ENCODE results near the gene CARMIL1. TPM values are rescaled to one million over a fixed set of nuclear protein-coding genes. Genes with fewer than 3 reads are reported as not detected.

The CARMIL1 gene
- total RNA-seq, 2 experiments from 2014 or later = 3.6 to 4.1 TPM

DNA sequence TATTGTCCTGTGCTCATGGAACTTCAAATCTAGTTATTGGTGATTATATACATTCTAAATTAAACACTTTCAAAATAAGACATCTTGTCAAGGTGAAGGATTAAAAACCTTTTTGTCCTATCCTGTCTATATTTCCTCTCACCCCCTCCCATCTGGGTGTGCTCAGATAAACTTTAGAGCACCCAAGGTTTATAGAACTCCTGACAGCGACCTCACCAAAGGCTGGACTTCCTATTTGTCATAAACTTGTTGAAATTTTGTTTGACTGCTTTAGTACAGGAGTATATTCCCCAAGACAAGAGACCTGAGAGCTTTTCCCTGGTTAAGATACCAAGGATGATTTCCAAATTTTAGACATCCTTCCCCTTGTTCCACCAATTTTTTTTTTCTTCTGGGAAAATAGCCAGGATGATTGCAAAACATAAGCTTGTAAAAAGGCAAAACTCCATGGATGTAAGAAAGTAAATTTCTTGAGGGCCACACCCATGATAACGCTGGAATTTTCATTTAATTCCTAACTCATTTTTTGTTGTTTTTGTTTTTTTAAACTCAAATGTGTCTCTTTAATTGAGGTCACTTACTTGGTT lies 33.0 kb downstream of the CARMIL1 start:
- H3K27me3 Mint-ChIP-seq = no peaks in the 10 kb centered on the region
- intact Hi-C loops (cut with micrococcal nuclease) = no loop called here
- DNase-seq = no peak
- H3K9me3 Mint-ChIP-seq = no peaks in the 10 kb centered on the region
- no peaks in the 10 kb centered on the region for H3K36me3 Mint-ChIP-seq (ENCODE audit: low read depth)
- TF ChIP-seq, protein P1, sequence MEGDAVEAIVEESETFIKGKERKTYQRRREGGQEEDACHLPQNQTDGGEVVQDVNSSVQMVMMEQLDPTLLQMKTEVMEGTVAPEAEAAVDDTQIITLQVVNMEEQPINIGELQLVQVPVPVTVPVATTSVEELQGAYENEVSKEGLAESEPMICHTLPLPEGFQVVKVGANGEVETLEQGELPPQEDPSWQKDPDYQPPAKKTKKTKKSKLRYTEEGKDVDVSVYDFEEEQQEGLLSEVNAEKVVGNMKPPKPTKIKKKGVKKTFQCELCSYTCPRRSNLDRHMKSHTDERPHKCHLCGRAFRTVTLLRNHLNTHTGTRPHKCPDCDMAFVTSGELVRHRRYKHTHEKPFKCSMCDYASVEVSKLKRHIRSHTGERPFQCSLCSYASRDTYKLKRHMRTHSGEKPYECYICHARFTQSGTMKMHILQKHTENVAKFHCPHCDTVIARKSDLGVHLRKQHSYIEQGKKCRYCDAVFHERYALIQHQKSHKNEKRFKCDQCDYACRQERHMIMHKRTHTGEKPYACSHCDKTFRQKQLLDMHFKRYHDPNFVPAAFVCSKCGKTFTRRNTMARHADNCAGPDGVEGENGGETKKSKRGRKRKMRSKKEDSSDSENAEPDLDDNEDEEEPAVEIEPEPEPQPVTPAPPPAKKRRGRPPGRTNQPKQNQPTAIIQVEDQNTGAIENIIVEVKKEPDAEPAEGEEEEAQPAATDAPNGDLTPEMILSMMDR (IDR thresholded peaks at IDR 0.05) = no peak
- ChIA-PET CTCF (interaction anchor here (0.7 to 1.4 kb wide), 5 partner anchors 13 to 245 kb away, joined by 3 to 6 read pairs (median 3); partner anchors contain the start of gene CARMIL1), POLR2A (no interaction called here)
- ATAC-seq = no peak
- no peak overlapping the region for H3K4me3 Mint-ChIP-seq
- H3K27ac Mint-ChIP-seq = no peak overlapping the region
- peaks cover 20% of the 10 kb centered on the region for H3K4me1 Mint-ChIP-seq (ENCODE audit: low read depth)

DNA sequence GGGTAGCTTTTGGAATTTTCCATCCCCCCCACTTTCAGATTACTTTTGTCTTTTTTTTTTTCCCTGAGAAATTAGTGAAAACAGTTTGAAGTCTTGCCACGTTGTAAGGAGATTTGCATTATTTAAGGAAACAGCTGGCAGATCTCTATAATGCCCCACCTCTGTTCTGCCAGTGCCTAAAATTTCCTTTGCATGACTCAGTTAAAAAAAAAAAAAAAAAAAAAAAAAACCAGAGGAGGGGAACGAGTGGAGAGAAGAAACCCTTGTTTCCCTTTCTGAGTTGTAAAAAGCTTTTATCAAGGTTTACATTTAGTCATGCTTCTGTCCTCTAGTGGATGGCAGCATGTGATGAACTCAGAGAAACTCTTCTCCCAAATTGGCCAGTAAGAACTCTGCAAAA lies 33.5 kb downstream of the CARMIL1 start:
- Mint-ChIP-seq H3K4me3 (no peak overlapping the region), H3K9me3 (no peaks in the 10 kb centered on the region), H3K27ac (no peak overlapping the region), H3K4me1 (ENCODE audit: low read depth) (peaks cover 20% of the 10 kb centered on the region), H3K36me3 (ENCODE audit: low read depth) (no peaks in the 10 kb centered on the region), H3K27me3 (no peaks in the 10 kb centered on the region)
- intact Hi-C loops (cut with micrococcal nuclease) = no loop called here
- ChIA-PET CTCF (interaction anchor here (1.0 to 1.1 kb wide), 2 partner anchors 12 to 47 kb away, joined by 3 to 6 read pairs; no protein-coding TSS in a partner anchor), POLR2A (interaction anchor here (0.9 kb wide), 1 partner anchor 12 kb away, joined by 3 read pairs; no protein-coding TSS in a partner anchor)
- no peak for DNase-seq
- TF ChIP-seq, protein P1 (IDR thresholded peaks at IDR 0.05) = no peak
- peak; percentile 47 for ATAC-seq

DNA sequence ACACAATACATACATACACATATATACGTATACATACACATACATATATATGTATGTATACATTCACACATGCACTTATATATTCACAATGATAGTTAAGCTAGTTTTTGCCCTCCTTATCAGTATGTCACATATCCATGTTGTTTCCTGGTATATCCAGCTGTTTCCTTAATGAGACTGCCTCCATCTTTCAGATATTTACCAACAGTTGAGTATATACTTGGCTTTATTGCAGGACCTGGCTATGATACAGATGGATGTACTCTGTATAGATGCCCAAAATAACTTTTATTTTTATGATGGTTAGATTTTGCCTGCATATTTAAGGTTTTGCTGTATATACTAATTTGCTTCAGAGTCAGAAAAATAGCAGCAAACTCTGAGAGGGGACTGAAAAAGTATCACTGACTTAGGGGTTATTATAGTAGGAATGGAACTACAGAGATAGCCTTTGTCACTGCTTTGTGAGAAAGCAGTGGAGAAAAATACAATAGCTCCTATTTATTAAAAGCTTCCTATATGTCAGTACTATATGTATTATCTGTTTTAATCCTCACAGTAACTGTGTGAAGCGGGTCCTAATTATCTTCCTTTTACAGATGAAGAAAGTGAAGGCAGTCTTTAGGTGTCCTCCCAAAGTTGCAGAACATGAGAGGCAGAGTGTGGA lies 35.5 kb downstream of the CARMIL1 start:
- TF ChIP-seq, protein P1 (IDR thresholded peaks at IDR 0.05) = no peak
- CTCF ChIA-PET = interaction anchor here (0.6 to 0.9 kb wide), 2 partner anchors 49 to 175 kb away, joined by 3 read pairs; no protein-coding TSS in a partner anchor
- peaks cover 20% of the 10 kb centered on the region for H3K4me1 Mint-ChIP-seq (ENCODE audit: low read depth)
- no peak for DNase-seq
- ATAC-seq = no peak
- intact Hi-C loops (cut with micrococcal nuclease) = no loop called here
- H3K36me3 Mint-ChIP-seq (ENCODE audit: low read depth) = no peaks in the 10 kb centered on the region
- no peaks in the 10 kb centered on the region for H3K27me3 Mint-ChIP-seq
- no peak overlapping the region for H3K27ac Mint-ChIP-seq
- H3K9me3 Mint-ChIP-seq = no peaks in the 10 kb centered on the region
- POLR2A ChIA-PET = interaction anchor here (0.9 kb wide), 1 partner anchor 34 kb away, joined by 3 read pairs; no protein-coding TSS in a partner anchor
- no peak overlapping the region for H3K4me3 Mint-ChIP-seq

DNA sequence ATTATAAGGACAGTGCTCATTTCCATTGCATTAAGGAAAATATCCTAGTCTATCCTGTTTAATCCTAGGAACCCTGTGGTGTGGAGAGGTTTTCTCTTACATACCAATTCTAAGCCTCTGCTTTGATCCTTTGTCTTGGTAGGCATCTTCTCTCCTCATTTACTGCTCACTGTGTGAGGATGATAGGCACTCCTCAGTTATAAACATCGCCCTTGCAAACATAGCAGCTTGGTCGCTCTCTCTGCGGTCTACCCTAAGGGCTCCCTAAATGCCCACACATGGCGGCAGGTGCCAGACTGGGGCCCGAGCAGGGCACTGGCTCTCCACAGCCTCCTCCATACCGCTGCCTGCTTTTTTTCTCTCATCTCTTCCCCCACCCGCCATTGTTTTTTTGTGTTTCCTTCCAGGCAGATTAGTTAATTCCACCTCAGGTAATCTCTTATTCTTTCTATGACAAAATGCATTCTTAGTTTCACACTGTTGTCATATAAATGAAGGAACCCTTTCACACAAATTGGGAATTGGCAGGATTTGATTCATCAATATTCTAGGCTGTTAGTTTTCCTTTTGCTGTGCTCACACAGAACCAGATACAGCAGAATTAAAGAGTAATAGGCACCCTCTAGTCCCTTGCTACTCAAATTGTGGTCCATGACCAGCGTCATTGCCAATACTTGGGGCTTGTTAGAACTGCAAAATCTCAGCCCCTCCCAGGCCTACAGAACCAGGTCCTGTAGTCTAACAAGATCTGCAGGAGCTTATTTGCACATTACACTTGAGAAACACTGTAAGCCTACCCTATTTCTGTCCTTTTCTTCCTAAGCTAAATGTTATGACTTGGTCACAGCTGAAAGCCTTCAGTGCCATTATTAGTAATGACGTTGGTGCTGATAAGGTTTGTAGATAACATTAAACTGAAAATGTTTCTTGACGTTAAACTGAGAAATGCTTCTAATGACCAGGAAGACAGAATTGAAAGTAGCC lies 36.3 kb downstream of the CARMIL1 start:
- TF ChIP-seq, protein P1 (IDR thresholded peaks at IDR 0.05) = no peak
- H3K27me3 Mint-ChIP-seq = no peaks in the 10 kb centered on the region
- ATAC-seq = no peak
- H3K27ac Mint-ChIP-seq = no peak overlapping the region
- POLR2A ChIA-PET = no interaction called here
- intact Hi-C loops (cut with micrococcal nuclease) = no loop called here
- DNase-seq = no peak
- peaks cover 20% of the 10 kb centered on the region for H3K4me1 Mint-ChIP-seq (ENCODE audit: low read depth)
- H3K9me3 Mint-ChIP-seq = no peaks in the 10 kb centered on the region
- no peak overlapping the region for H3K4me3 Mint-ChIP-seq
- no peaks in the 10 kb centered on the region for H3K36me3 Mint-ChIP-seq (ENCODE audit: low read depth)
- CTCF ChIA-PET = no interaction called here

Data from activated CD8-positive, alpha-beta T cell treated with anti-CD3 and anti-CD28 coated beads for 36 hours (primary cell).